Measurements from ENCODE around the gene MLH3.

- TF ChIP-seq YY1 (IDR thresholded peaks at IDR 0.05) (no peak), SP1 (IDR thresholded peaks at IDR 0.05) (no peak), TAF1 (conservative IDR thresholded peaks at IDR 0.05) (no peak), GABPA (IDR thresholded peaks at IDR 0.05 in 1 of 2, conservative IDR thresholded peaks at IDR 0.05 in 1 of 2) (no peak), JUND (IDR thresholded peaks at IDR 0.05) (no peak), RXRA (IDR thresholded peaks at IDR 0.05) (no peak)
- TF ChIP-seq, protein P1, sequence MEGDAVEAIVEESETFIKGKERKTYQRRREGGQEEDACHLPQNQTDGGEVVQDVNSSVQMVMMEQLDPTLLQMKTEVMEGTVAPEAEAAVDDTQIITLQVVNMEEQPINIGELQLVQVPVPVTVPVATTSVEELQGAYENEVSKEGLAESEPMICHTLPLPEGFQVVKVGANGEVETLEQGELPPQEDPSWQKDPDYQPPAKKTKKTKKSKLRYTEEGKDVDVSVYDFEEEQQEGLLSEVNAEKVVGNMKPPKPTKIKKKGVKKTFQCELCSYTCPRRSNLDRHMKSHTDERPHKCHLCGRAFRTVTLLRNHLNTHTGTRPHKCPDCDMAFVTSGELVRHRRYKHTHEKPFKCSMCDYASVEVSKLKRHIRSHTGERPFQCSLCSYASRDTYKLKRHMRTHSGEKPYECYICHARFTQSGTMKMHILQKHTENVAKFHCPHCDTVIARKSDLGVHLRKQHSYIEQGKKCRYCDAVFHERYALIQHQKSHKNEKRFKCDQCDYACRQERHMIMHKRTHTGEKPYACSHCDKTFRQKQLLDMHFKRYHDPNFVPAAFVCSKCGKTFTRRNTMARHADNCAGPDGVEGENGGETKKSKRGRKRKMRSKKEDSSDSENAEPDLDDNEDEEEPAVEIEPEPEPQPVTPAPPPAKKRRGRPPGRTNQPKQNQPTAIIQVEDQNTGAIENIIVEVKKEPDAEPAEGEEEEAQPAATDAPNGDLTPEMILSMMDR (IDR thresholded peaks at IDR 0.05; ENCODE audit: low read depth, low read length, missing input control), result no peak
- TF ChIP-seq, protein P2, sequence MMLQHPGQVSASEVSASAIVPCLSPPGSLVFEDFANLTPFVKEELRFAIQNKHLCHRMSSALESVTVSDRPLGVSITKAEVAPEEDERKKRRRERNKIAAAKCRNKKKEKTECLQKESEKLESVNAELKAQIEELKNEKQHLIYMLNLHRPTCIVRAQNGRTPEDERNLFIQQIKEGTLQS (IDR thresholded peaks at IDR 0.05), result no peak
- TF ChIP-seq, protein P3, sequence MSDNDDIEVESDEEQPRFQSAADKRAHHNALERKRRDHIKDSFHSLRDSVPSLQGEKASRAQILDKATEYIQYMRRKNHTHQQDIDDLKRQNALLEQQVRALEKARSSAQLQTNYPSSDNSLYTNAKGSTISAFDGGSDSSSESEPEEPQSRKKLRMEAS (IDR thresholded peaks at IDR 0.05), result no peak
- TF ChIP-seq, protein P4, sequence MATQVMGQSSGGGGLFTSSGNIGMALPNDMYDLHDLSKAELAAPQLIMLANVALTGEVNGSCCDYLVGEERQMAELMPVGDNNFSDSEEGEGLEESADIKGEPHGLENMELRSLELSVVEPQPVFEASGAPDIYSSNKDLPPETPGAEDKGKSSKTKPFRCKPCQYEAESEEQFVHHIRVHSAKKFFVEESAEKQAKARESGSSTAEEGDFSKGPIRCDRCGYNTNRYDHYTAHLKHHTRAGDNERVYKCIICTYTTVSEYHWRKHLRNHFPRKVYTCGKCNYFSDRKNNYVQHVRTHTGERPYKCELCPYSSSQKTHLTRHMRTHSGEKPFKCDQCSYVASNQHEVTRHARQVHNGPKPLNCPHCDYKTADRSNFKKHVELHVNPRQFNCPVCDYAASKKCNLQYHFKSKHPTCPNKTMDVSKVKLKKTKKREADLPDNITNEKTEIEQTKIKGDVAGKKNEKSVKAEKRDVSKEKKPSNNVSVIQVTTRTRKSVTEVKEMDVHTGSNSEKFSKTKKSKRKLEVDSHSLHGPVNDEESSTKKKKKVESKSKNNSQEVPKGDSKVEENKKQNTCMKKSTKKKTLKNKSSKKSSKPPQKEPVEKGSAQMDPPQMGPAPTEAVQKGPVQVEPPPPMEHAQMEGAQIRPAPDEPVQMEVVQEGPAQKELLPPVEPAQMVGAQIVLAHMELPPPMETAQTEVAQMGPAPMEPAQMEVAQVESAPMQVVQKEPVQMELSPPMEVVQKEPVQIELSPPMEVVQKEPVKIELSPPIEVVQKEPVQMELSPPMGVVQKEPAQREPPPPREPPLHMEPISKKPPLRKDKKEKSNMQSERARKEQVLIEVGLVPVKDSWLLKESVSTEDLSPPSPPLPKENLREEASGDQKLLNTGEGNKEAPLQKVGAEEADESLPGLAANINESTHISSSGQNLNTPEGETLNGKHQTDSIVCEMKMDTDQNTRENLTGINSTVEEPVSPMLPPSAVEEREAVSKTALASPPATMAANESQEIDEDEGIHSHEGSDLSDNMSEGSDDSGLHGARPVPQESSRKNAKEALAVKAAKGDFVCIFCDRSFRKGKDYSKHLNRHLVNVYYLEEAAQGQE (IDR thresholded peaks at IDR 0.05), result no peak
Measured at GRCh38 chr14:75083271-75083670, 32.0 kb upstream of the MLH3 start.

Data from liver (tissue), 3 donors.